Left lung (tissue), 10 donors: ENCODE data around the gene CTNNA3. TPM values are rescaled to one million over a fixed set of nuclear protein-coding genes. Genes with fewer than 3 reads are reported as not detected.

Experiments
- ATAC-seq: fragments of 200-7000 bp; cut with Tn5 transposase; one replicate; pipeline ENCODE4 v1.9.1; 2020; ENCODE audit warnings: moderate library complexity
- DNase-seq, 4 donors: peaks; one replicate each; pipeline ENCODE4 v3.0.0-alpha.2; 2013 to 2020
- H3K27ac ChIP-seq, 2 donors: fragments of 200-600 bp; sonication (generic) in 1 of 2; one replicate each; pipeline versions ENCODE4 v1.5.0 to v1.8.0; 2020 to 2021
- H3K27me3 ChIP-seq, 2 donors: fragments of 200-600 bp; sonication (generic) in 1 of 2; one replicate each; pipeline versions ENCODE4 v1.5.0 to v1.8.0; 2020 to 2021
- H3K36me3 ChIP-seq, 2 donors: fragments of 200-600 bp; sonication (generic) in 1 of 2; one replicate each; pipeline versions ENCODE4 v1.5.0 to v1.8.0; 2020 to 2021
- H3K4me1 ChIP-seq, 2 donors: fragments of 200-600 bp; one replicate each; pipeline ENCODE4 v1.8.0; 2021
- H3K4me3 ChIP-seq, 2 donors: fragments of 200-600 bp; sonication (generic) in 1 of 2; one replicate each; pipeline versions ENCODE4 v1.5.0 to v1.8.0; 2020 to 2021; ENCODE audit warnings: mild to moderate bottlenecking in 1 of 2
- H3K9me3 ChIP-seq, 2 donors: fragments of 200-600 bp; sonication (generic) in 1 of 2; one replicate each; pipeline versions ENCODE4 v1.5.0 to v1.8.0; 2020 to 2021
- CTCF ChIP-seq, 2 donors: fragments of 200-600 bp; sonication (generic) in 1 of 2; IDR thresholded peaks; one replicate each; pipeline versions ENCODE4 v1.5.0 to v1.8.0; 2021; ENCODE audit warnings: antibody characterized with exemption in 2 of 2
- intact Hi-C, 2 donors: fragments of 100-400 bp; cut with DNase I; formaldehyde crosslinking; loops; one replicate each; pipeline versions ENCODE4 v1.11.2 to v1.14.2; 2022
- polyA plus RNA-seq, 6 donors: library from polyadenylated mRNA; unstranded; fragments of 120-200 nt; gene quantifications; one replicate each; pipeline ENCODE4 v1.2.1, GENCODE V29; 2013; ENCODE audit not compliant: insufficient read length in 6 of 6
- total RNA-seq, 2 donors: library from RNA; stranded (reverse); fragmentation: NEBNext Ultra II Directional; extraction: Animal tissue kit (Norgen Biotek cat#: 25700); gene quantifications; one replicate each; pipeline ENCODE4 v1.2.1, GENCODE V29; 2021
- donor health status: DM: no; HTN: yes; CAD: no.
- donor health status: DM: no; HTN: no; CAD: no.

CTNNA3 gene
- total and polyA plus RNA-seq, 8 donors, result 1.1 to 8.2 (median 6.6) TPM; not detected in 1

DNA sequence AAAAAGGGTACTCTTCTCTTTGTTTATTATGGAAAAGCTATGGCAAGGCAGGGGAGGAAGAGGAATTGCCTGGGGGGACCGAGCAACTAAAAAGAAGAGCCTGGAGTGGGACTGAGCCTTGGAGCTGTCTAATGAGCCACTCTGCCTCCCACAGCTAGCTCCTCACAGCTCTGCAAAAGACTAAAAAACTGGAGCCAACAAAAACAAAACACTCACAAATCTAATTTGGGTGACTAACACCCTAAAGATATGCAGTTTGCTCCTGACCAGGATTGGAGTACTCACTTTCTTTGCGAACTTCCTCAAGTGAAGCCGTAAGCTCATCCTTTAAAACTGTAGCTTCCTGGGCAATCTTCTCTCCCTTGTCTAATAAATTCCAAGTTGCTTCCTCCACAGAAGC, 89.4 kb downstream of the CTNNA3 start:
- DNase-seq (no peak), ATAC-seq (no peak)
- Histone ChIP-seq H3K36me3 (no peaks in the 10 kb centered on the region), H3K27me3 (no peaks in the 10 kb centered on the region), H3K4me3 (no peak overlapping the region), H3K4me1 (no peaks in the 10 kb centered on the region), H3K27ac (no peak overlapping the region), H3K9me3 (no peaks in the 10 kb centered on the region)
- TF ChIP-seq CTCF (IDR thresholded peaks at IDR 0.05), result no peak
- intact Hi-C loops, result no loop called here

DNA sequence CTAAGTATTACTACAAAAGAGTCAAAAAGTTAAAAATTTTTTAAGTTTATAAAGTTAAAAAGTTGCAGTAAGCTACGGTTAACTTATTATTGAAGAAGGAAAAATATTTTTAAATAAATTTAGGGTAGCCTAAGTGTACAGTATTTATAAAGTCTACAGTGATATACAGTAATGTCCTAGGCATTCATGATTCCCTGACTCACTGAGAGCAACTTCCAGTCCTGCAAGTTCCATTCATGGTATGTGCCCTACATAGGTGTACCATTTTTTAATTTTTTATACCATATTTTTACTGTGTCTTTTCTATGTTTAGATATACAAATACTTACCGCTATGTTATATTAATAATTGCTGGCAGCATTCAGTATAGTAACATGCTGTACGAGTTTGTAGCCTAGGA, 92.3 kb downstream of the CTNNA3 start:
- no peak for TF ChIP-seq CTCF (IDR thresholded peaks at IDR 0.05)
- Histone ChIP-seq H3K36me3 (no peaks in the 10 kb centered on the region), H3K4me3 (no peak overlapping the region), H3K9me3 (no peaks in the 10 kb centered on the region), H3K4me1 (no peaks in the 10 kb centered on the region), H3K27me3 (no peaks in the 10 kb centered on the region), H3K27ac (no peak overlapping the region)
- DNase-seq (no peak), ATAC-seq (no peak)
- intact Hi-C loops, result no loop called here

GRCh38 chr10:67603086-67603485, 92.9 kb downstream of the CTNNA3 start:
- DNase-seq, result no peak
- intact Hi-C loops, result no loop called here

DNA sequence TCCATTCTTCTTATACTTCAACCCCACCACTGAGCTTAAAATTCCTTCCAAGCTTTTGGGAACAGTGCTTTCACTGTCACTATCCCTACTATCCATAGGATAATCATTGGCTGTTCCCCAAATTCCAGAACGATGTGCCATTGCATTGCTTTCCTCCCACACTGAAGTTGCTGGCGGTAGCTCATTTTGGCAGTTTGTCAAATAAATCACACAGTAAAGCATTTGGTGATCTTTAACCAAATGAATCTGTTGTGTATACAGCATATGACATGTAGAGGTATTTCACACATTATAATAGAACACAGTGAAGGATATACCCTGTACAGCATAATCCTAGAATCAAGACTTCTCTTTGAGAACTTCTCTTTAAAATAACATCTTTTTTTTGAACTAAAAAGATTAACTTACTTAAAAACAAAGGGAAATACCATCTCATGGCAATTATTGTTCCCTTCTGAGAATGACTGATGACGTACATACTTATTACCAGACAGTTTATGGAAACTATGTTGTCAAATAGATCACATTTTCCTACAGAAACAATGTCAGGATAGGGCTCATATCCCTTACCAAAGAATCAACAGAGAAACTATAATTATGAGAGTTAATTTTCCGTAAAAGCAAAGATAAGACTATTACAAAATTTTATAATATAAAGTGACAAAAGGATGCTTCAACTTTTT, 93.6 kb downstream of the CTNNA3 start:
- no peak for DNase-seq
- no peaks in the 10 kb centered on the region for H3K4me1 ChIP-seq
- no peak overlapping the region for H3K27ac ChIP-seq
- ATAC-seq, result no peak
- intact Hi-C loops, result no loop called here
- no peaks in the 10 kb centered on the region for H3K36me3 ChIP-seq
- H3K4me3 ChIP-seq, result no peak overlapping the region
- TF ChIP-seq CTCF (IDR thresholded peaks at IDR 0.05), result no peak
- peaks cover 0 to 2% of the 10 kb centered on the region in 2 donors for H3K9me3 ChIP-seq
- no peaks in the 10 kb centered on the region for H3K27me3 ChIP-seq

More at GRCh38 chr10:67603086-67603485, 92.9 kb downstream of the CTNNA3 start:
- no peak overlapping the region for H3K4me3 ChIP-seq
- no peak overlapping the region for H3K27ac ChIP-seq
- no peaks in the 10 kb centered on the region for H3K4me1 ChIP-seq
- no peaks in the 10 kb centered on the region for H3K9me3 ChIP-seq
- ATAC-seq, result no peak
- no peaks in the 10 kb centered on the region for H3K36me3 ChIP-seq
- TF ChIP-seq CTCF (IDR thresholded peaks at IDR 0.05), result no peak
- H3K27me3 ChIP-seq, result no peaks in the 10 kb centered on the region

DNA sequence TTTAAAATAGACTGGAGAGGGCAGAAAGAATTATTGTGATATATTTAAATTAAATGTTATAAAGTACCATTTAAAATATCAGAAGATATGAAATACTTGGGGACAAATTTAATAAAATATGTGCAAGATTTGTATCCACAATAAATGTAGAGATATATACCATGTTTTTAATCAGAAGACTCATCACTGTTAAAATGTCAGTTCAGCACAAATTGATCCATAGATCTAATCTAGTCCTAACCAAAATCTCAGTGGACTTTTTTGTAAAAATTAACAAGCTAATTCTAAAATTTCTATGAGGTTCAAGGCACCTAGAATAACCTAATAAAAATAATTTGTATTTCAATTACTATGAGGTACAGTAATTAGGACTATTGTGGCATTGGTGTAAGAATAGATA, 96.4 kb downstream of the CTNNA3 start:
- Histone ChIP-seq H3K9me3 (peaks cover 0 to 13% of the 10 kb centered on the region in 2 donors), H3K27ac (no peak overlapping the region), H3K27me3 (no peaks in the 10 kb centered on the region), H3K4me3 (no peak overlapping the region), H3K36me3 (no peaks in the 10 kb centered on the region), H3K4me1 (no peaks in the 10 kb centered on the region)
- no peak for DNase-seq
- ATAC-seq, result no peak
- intact Hi-C loops, result no loop called here
- no peak for TF ChIP-seq CTCF (IDR thresholded peaks at IDR 0.05)
